ENCODE data around the gene PITPNC1.

- TF ChIP-seq CTCF (conservative IDR thresholded peaks at IDR 0.05; ENCODE audit: low read depth, low read length): no peak
- no peak for TF ChIP-seq EZH2 (IDR thresholded peaks at IDR 0.05; ENCODE audit: borderline replicate concordance, low read depth, low read length, poor library complexity, severe bottlenecking)
These were observed 144.6 kb downstream of the PITPNC1 start for GRCh38 chr17:67521775-67522069.

Measured in A673 (cell line).